HG03432 (cell line): Measurements from ENCODE around the gene TMEM229A.
A peak's percentile ranks its signal among the peaks of the same experiment; 100 is the strongest.
"Not testable (repeated sequence)": the region's sequence is repeated elsewhere in the genome, so short reads cannot be mapped to it uniquely, and the experiment has no call there.

Experiments
- ATAC-seq: cut with Tn5 transposase; IDR thresholded peaks from one replicate; pipeline ENCODE4 v1.9.1; 2021; ENCODE audit warnings: mild to moderate bottlenecking, moderate library complexity; ENCODE audit not compliant: unreplicated experiment

The TMEM229A gene

DNA sequence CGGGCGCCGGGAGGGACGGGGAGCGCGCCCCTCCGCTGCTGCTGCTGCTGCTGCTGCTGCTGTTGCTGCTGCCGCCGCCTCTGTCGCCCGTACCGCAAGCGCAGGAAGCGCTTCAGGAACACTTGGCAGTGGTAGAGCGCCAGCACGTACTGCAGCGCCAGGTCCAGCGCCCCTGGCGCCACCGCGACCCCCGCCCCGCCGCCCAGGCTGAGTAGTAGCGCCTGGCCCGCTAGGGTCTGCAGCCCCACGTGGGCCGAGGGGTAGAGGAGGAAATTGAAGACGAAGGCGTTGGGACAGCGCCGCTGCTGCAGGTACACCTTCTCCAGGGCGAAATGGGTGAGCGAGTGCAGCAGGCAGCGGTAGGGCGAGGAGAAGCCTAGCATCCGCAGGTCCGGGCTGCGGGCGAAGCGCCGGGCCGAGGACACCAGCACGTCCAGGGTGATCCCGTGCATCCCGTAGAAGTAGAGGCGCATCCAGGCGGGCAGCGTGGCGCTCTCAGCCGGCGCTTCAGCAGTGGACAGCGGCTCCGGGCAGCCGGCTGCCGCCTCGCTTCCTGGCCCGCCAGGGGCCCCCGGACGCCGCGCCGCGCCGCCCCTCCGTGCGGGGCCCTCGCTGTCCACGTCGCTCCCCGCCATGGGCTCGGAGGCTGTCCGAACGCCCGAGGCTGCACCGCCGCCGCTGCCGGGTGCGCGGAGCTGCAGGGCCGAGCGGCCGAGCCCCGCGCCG is at the start of gene TMEM229A:
Gene TMEM229A, minus strand, starts transcription at position 699 of the 726 bp plus-strand sequence. Its CDS starts 64 bp downstream, at position 635.
- peak; percentile 61 for ATAC-seq

DNA sequence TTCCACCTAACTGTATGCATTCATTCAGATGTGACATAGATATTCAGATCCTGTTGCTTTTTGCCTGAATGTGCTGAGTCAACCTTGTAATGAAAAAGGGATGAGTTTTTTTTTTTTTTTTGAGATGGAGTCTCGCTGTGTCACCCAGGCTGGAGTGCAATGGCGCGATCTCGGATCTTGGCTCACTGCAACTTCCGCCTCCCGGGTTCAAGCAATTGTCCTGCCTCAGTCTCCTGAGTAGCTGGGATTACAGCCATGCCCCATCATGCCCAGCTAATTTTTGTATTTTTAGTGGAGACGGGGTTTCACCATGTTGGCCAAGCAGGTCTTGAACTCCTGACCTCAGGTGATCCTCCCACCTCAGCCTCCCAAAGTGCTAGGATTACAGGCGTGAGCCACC is 49.4 kb upstream of the TMEM229A start:
- not testable (repeated sequence) for ATAC-seq

DNA sequence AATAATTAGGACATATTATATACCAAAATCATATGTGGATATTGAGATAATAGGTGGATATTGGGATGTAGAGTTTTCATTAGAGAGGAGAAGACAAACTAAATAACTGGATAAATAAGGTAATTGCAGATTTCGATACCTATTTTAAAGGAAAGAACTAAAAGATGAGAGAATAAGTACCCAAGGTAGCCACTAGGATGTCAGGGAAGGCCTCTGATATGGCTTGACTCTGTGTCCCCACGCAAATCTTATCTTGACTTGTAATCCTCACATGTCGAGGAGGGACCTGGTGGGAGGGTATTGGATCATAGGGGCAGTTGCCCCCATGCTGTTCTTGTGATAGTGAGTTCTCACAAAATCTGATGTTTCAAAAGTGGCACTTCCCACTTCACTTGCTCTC is 44.7 kb upstream of the TMEM229A start:
- no peak for ATAC-seq

DNA sequence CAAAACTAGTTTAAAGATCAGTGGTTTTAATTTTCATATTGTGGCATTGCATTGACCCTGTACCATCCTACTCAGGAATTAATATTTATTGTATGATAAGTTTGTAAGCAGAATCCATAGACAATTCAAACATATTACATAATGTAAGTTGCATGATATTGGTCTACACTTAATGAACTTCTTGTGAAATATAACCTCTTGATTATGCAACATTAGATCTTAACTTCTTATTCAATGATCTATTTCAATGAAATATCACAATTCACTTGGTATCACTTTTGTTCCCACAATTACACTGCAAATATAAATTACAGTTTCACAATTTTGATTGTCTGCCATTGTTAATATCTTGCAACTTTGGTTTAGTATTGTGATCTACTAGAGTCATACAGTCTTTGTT is 44.0 kb upstream of the TMEM229A start:
- ATAC-seq = no peak

DNA sequence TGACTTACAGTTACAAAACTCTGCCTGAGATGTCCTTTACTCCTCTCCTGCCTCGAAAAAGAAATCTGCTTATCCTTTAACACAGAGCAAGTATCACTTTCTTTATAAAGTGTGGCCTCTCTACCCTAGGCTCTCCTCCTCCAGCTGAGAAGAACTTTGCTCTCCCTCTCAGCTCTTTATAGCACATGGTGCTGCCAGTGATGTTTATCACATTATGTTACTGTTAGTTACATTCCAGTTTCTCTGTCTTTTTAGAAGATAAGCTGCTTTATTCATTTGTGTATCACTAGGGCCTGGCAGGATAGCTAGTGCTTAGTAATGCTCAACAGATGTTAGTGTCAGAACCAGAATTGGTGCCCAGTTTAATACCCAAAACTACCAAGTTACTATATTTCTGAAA is 41.1 kb upstream of the TMEM229A start:
- ATAC-seq = no peak

DNA sequence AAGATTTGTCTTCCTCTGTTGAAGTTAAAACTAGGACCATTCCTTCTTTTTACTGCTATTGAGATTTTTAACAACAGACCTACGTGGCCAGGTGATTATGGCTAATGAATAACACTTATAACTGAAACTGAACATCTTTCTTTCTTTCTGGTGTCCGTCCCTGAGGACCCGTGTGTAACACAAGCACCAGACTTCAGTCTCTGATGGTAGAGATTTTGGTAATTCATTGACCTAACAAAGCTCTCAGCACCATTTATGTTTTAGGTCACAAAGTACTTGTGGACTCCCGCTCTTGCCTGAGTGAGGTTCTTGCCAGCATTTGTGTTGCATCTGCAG is 40.4 kb upstream of the TMEM229A start:
- peak; percentile 70 for ATAC-seq

DNA sequence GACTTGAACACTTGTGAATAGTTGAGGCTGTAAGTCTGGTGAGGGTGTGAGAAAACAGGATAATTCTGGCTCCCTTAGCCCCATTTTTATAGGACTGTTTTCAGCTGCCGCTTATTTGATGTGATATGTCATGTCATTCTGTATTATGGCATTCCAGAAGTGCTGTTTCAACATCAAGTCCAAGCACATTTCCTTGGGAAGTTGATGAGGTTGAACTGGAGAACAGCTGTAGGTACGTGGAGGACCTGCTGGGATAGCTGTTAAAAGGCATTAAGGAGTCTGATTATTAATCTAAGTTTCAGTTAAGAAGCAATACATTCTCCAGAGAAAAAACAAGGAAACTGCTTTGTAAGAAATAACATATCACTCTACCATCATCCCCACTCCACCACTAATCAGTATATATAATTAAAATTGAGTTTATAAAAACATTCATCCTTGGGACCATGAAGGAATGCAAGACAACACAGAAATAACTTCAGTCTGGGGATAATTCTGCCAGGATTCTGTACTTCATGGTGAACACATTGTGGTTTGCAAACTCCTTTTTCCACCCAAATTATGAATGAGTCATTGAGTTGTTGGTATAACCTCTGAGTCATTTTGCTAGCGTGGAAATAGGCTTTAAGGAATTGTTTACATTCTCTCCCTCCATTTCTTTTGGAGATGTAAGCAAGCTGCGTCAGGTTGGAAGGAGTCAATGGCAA is 39.9 kb upstream of the TMEM229A start:
- peak; percentile 27 for ATAC-seq

DNA sequence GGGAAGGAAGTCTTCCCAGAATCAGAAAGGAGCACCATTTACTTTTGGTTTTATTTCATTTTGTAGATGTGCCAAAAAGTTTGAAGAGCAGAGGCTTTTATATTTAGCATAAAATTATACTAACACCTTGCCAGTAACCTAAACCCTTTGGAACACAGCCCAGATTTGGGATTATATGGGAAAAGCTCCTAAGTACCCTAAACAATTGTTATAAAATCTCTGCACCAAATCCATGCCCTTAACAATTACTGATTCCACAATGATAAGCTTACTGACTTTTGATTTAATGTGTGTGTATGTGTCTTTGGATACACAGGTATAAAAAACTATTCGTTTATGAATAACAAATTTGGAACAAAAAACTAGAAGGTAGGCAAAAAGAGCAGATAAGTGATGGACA is 39.0 kb upstream of the TMEM229A start:
- no peak for ATAC-seq

DNA sequence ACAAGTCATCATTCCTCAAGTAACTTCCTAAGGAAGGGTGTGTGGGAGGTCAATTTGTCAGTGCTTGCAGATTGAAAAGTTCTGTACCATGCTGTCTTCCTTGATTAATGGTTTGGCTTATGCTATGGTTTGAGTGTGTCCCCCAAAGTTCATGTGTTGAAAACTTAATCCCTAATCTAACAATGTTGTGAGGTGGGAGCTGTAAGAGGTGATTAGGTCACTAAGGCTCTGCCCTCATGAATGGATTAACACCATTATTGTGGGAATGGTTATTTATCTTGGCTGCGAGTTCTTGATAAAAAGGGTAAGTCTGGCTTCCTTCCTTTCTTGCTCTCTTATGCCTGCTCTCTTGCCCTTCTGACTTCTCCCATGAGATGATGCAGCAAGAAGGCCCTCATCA is 29.3 kb upstream of the TMEM229A start:
- no peak for ATAC-seq

DNA sequence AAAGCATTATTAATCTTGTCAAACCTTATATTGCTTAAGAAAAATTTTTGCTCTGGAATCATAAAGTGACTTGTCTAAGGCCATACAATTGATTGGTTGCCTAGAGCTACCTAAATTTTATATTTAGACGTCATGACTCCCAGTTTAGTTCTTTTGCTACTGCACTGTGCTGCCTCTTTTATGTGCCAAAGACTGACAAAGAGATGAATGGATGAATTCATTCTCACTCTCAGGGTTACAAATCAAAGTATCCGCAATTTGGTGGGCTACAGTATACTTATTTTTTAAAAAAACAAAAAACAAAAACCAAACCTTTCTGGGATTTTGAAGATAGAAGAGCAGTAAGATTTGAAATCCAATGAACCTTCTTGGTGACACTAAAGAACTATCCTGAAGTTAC is 27.7 kb upstream of the TMEM229A start:
- ATAC-seq = no peak

DNA sequence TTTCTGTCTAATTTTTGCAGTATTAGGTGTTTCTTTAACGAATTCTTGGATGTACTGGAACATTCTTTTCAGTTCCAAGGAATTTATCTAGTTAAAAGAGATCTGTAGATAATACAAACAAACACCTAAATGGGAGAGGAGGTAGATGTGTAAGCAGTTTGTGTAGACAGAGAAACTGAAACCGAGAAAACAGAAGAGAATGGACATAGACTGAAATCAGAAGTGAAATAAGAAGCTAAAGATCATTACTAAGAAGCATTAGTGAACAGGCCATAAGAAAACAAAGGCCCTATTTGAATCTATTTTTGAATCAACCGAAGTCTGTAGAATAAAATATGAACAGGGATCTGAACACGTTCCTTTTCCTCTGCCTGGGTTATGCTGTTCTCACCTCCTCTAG is 26.5 kb upstream of the TMEM229A start:
- ATAC-seq = peak; percentile 100

DNA sequence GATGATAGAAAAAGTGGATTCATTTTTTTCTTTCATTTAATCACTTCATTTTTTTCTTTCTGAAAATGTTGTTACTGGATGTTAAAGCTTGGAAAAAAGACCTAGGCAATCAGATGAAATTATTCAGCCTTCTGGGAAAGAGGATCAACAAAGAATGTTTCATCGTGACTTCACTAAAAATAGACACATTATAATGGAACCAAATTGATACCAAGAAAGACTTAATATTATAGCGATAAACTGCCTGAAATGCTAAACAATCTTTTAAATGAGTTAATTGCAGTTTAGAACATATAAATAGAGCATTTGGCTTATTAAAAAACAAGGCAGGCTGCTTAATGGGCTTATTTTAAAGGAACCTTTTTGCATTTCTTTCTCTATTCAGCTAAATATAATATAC is 25.6 kb upstream of the TMEM229A start:
- no peak for ATAC-seq

DNA sequence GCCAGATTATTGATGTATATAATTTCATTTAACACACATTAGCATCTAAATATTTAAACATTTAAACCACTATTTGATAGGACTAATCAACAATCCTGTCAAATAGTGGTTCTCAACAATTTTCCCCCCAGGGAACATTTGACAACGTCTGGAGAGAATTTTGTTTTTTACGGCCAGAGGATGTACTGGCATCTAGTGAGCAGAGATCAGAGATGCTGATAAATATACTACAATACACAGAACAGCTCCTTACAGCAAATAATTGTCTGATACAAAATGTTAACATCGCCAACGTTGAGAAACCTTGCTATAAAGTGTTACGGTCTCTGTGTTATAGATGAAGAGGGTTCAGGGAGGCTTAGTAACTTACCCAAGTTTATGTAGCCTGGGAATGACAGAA is 25.0 kb upstream of the TMEM229A start:
- ATAC-seq = no peak

DNA sequence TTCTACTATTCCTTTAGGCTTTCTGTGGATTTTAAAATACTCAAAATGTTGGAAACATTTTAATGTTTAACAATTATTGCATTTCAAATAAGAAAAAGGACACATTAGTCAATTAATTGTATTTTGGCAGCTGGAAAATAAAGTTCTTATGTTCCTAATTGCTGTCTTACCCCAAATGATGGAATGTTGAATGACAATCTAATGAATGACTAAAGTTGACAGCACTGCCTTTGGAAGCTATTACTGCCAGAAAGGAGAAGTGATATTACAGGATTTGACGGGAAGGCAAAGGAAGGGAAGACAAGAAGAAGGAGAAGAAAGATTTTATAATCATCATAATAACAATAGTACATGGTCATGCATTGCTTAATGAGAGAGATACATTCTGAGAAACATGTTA is 23.4 kb upstream of the TMEM229A start:
- no peak for ATAC-seq

DNA sequence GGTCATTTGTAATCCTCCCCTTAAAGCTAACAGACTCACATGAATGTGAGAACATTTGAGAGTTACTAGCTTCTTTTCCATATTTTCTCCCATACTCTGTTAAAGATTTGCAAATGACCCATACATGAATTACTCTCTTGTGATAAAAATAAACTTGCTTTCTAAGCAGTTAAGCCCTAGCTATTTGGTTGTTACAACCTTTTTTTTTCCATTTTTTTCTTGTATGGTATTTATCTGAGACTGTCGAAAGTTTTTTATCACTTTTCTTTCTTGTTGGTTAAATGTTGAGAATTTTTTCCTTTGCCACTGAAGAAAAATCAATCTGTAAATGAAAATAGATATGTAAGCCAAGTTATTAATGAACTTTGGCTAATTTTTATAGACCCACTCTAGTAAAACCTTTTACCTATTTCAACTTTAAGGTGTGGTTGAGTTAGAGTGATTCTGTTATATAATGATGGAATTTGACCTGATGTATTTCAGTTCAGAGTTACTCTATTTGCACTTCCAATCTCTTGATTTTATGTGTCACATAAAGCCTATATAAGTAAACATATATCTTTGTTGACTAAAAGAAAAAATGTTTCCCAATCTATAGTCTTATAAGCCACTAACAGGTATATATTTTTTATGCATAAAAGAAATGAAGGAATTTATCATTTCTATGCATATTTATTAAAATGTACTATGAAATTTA is 19.0 kb upstream of the TMEM229A start:
- no peak for ATAC-seq

DNA sequence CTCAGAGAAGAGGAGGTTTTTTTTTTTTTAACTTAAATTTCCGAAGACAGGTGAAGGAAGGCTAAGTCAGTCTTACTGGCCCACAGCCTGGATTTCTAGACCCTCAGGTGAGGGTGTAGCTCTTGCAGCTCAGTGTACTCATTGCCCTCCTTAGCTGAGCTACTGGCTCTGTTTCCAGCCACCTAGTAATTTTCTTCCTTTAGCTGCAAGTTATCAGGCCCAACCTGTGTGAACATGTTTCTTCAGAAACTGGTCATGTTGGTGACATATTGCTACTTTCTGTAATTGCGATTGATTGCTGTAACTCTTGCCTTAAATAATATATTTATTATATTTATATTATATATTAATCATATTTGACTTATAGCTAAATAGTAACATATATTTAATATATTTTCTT is 10.0 kb upstream of the TMEM229A start:
- ATAC-seq = no peak

DNA sequence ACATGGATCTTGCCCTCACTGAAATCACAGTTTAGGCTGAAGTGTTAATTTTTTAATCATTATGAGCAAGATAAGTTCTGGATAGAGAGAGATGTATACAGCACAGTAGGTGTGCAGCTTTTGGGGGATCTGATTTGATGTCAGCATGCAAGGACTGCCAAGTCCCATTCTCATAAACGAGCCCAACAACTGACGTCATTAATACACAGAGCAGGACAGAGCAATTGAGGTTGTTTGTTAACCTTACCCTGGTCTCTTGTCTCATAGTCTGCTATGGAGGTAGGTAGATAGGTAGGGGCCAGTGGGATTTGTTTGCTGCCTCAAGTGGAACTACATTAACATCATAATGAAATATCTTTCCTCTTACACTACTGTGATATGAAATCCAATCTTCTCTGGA is 8.6 kb upstream of the TMEM229A start:
- ATAC-seq = no peak

DNA sequence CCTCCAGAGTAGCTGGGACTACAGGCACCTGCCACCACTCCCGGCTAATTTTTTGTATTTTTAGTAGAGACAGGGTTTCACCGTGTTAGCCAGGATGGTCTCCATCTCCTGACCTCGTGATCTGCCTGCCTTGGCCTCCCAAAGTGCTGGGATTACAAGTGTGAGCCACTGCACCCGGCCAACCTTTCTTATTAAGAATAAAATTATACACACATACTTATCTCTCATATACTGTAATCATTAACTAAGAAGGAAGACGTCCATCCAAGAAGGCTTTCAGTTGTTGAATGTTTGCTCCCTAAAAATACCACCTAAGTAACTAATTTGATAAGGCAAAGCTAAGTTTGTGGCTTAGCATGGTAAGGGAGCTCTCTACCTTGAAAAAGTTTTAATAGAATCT is 5.0 kb upstream of the TMEM229A start:
- not testable (repeated sequence) for ATAC-seq

DNA sequence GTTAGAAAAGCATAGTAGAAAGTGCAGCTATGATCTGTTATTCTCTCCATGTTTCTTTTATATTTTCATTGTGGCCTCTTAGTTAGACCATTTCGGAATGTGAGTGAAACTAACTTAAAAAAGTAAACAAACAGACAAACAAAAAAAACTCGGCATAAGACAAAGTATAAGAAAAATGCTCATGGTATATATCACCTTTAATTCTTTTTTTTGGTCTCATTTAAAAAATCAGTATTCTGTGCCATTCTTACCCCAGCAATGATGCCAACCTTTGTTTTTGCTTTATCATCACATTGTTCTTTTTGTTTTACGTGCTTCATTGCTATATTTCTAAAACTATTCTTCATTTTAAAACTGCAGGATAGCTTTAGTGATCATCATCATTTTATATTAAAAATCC is 2.8 kb upstream of the TMEM229A start:
- ATAC-seq = no peak

DNA sequence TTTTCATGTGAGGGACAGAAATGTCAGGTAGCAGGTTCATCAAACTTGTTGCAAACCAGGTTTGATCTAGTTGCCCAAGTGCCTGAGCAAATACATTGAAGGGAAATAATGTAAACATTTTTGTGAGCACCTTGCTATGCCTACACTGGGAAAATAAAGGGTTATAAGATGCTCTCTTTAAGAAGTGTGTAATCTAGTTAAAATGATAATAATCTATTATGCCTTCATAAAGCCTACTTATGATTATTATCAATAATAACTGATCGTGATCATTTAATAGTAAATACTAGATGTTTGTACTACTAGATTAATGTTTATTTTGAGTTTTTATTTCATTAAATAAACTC is 1.9 kb upstream of the TMEM229A start:
- no peak for ATAC-seq

DNA sequence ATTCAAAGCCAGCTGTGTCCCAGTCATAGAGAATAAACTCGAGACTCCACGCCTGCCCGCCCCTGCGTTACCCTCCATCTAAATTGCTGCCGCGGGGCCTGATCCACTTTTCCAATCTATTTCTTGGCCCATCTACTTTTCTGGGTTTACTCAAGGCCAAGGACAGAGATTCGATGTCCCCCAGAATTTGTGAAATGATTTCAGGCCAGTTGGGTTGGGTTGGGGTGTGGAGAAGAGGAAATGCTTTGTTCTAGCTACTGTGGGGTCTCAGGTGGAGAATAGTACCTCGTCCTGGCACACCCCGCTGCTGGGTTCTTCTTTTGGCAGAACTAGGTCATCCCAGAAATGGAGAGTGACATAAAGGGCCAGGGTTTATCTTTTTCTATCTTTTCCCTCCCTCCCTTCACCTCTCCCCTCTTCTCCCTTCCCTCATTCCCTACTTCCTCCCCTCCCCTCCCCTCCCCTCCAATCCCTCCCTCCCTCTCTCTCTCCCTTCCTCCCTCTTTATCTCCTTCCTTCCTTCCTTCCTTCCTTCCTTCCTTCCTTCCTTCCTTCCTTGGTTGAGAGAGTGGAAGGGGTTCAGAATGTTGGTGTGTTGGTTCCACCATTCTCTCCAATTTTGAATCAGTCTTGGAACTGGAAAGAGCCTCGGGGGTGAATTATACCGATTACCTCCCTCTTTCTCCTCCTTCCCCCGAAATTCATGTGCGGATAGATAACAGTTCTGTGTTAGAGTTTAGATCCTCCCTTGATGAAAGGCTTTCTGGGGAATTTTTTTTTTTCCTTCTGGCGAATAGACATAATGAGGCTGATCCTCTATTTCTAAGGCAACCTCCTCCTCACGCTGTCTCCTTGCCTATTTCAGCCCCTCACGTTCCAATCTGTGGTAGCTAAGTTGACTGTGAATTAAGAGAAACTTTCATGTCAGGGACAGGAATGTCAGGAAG is 1.2 kb upstream of the TMEM229A start:
- ATAC-seq = no peak
